Sciatic nerve (tissue), 2 donors: Measurements from ENCODE around the gene ABLIM1. TPM values are rescaled to one million over a fixed set of nuclear protein-coding genes. Genes with fewer than 3 reads are reported as not detected.

ENCODE experiments used
- ATAC-seq: fragments of 200-7000 bp; cut with Tn5 transposase; one replicate; pipeline ENCODE4 v1.9.1; 2020; ENCODE audit warnings: mild to moderate bottlenecking, moderate library complexity
- DNase-seq: peaks from one replicate; pipeline ENCODE4 v3.0.0-alpha.2; 2020; ENCODE audit warnings: low spot score
- intact Hi-C: fragments of 100-400 bp; cut with DNase I; formaldehyde crosslinking; loops from one replicate; pipeline ENCODE4 v1.14.2; 2022
- total RNA-seq: library from RNA; stranded (reverse); fragmentation: NEBNext Ultra II Directional; extraction: Animal tissue kit (Norgen Biotek cat#: 25700); gene quantifications from one replicate; pipeline ENCODE4 v1.2.1, GENCODE V29; 2021
- donor health status: DM: no; HTN: no; CAD: no.
- donor health status: DM: no; HTN: no; CAD: no.

The ABLIM1 gene
- total RNA-seq, 1 donor from 2014 or later = 140 TPM

DNA sequence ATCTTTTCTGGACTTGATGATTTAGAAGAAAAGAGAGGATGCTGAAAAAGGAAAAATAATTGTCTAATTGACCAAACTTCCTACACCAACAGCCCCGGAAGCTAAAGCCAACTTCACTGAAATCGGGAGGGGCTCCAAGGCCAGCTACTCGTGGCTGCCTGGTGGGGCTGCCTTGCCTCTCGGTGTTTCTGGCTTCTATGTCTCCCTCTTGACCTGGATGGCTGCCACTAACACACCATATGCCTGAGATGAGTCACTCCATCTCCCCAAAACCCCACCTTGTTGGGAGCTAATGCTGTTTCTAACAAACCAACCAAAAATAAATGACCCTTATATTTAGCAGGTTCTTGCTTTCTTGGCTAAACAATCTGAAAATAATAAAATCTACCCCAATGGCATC, 166.1 kb downstream of the ABLIM1 start:
- DNase-seq (no peak), ATAC-seq (peak; percentile 36)
- intact Hi-C loops = no loop called here

DNA sequence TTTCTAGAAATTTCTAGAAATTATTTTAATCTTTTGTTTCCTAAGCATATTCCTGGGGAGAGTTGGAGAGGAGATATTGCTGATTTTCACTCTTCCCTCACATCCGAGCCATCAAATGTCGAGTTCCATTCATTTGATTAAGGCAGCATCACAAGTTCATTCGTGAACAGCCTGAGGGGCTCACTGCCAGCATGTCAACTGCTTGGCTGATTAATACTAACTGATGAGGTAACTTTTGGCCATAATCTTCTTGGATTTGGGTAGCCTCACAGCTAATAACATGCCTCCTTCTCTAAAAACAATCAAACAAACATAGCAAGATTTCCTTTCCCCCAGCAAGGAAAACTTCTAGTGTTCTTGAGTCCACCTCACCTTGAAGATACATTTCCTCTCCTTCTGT, 166.7 kb downstream of the ABLIM1 start:
- intact Hi-C loops = no loop called here
- no peak for DNase-seq
- peak; percentile 79 for ATAC-seq

GRCh38 chr10:114489521-114490310, 168.4 kb downstream of the ABLIM1 start:
- ATAC-seq = peak; percentile 70
- intact Hi-C loops = loop anchor here (10.0 kb wide), 1 partner anchor 205 kb away; no protein-coding TSS in a partner anchor

DNA sequence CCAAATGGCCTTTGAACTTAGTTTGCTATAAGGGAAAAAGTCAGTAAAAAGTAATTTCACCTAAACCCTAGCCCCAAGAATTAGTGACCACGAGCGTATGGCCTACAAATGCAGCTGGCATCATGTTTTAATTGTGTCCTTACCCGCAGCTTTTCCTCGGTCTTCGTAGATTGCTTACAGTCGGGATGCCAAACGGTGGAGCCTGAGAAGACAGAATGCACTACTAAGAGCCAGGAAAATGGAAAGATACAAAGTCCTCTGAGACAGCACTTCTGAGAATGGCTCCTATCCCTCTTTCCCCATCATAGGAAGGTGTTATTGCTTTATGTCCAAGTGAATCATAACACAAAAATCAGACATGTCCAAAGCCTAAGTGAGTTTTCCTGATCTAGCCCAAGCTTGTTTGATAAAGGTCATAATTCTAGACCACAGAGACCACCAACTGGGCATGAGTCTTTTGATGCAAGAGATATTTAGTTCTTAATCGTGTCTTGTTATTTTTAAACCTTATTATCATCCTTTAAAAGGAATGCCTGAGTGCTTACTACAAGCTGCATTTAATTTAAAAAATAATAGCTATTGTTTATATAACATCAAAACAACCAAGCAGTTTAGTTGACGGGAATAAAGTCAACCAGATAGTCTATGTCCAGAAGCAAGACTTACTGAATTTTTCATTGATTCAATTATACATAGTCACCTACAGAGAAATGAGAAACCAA, 170.1 kb downstream of the ABLIM1 start:
- intact Hi-C loops = loop anchor here (10.0 kb wide), 1 partner anchor 207 kb away; no protein-coding TSS in a partner anchor
- no peak for ATAC-seq

More at GRCh38 chr10:114489521-114490310, 168.4 kb downstream of the ABLIM1 start:
- no peak for DNase-seq

GRCh38 chr10:114486938-114487814, 170.9 kb downstream of the ABLIM1 start:
- ATAC-seq (no peak), DNase-seq (no peak)
- intact Hi-C loops = loop anchor here (10.0 kb wide), 1 partner anchor 208 kb away; no protein-coding TSS in a partner anchor

More for the DNA sequence above, 170.1 kb downstream of the ABLIM1 start:
- DNase-seq = no peak

DNA sequence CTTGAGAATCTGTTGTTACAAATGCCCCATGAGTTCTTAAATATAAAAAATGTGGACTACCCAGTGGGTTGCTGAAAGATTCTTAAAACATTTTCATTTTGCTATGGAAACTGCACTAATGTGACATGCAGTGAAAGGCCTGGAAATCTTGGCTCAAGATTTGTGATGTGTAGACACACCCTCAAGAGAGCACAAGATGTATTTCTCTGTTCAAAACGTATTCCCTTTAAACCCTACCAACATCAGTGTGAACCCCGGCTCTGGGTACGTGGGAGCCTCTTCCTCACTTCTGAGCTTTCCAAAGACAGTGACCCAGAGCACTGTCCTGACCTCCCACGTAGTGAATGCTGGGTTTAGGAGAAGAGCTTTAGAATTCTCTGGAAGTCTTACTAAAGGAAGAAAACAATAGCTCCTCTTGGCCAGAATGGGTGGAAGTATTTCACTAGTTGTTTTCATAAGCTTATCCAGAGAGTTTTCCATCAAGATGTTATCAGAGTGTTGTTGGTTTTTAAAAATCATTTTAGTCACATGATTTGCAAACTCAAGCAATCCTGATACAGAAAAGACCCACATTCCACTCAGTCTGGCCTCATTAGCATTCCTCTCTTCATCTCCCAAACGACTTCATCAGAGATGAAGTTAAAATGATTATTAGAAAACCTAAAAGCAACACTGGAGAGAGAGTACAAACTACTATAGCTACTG, 172.2 kb downstream of the ABLIM1 start:
- DNase-seq (no peak), ATAC-seq (peak; percentile 81)
- intact Hi-C loops = loop anchor here (10.0 kb wide), 1 partner anchor 209 kb away; no protein-coding TSS in a partner anchor

DNA sequence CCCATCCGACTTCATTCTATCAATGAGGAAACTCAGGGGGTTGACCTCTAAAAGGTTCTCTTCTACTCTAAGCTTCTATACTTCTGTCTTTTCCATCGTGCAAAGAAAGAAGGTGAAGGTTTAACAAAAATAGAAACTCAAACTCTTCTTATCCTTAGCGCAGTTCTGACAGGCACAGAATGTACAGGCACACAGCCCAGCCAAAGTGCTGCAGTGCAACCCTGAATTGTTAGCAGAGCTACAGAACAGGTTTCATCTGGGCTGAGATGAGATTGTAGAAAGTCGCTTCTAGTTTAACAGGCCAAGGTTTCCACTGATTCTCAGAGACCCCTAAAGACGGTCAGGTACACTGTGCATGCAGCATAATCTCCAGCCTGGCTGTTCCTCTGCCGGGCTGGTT, 174.5 kb downstream of the ABLIM1 start:
- no peak for ATAC-seq
- no peak for DNase-seq
- intact Hi-C loops = loop anchor here (10.0 kb wide), 1 partner anchor 211 kb away; no protein-coding TSS in a partner anchor

GRCh38 chr10:114482480-114483304, 175.4 kb downstream of the ABLIM1 start:
- intact Hi-C loops = loop anchor here (10.0 kb wide), 1 partner anchor 212 kb away; no protein-coding TSS in a partner anchor
- ATAC-seq (peak; percentile 76), DNase-seq (no peak)

GRCh38 chr10:114481055-114481454, 177.0 kb downstream of the ABLIM1 start:
- ATAC-seq = no peak
- intact Hi-C loops = loop anchor here (10.0 kb wide), 1 partner anchor 214 kb away; no protein-coding TSS in a partner anchor
- DNase-seq = no peak

DNA sequence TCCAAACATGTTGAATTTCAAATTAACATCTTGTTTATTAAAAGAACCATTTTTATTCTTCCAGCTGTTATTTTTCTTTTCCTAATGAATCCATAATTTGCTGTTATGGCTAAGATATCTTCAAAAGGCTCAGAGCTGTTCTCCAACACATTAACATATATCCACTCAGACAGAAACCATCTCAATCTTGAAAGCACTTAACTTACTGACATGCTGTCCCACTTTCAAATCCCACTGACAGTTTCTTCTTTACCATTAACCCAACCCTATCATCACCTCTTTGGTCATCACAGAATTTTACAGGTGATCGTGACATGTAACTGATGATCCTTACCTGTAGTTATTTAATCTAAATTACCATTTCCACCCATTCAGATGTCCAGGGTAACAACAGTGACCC, 178.2 kb downstream of the ABLIM1 start:
- intact Hi-C loops = loop anchor here (10.0 kb wide), 2 partner anchors 65 to 215 kb away; no protein-coding TSS in a partner anchor
- DNase-seq (no peak), ATAC-seq (no peak)

DNA sequence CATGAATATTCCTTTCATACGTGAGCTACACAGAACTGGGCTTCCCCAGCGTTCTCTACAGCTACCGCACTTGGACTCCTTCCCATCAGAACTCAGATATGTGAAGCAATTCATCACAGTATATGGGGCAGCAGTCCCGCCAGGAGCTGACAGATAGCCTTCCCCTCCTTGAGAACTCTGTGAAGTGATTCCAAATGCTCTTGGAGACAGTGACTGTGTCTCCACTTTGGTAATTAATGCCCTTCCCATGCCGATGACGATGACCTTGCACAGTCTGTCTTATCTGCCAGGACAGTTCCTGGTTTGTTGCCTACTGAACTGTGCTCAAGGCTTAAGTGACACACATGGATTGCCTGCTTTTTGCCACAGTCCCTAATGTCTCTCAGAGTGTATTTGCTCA, 178.8 kb downstream of the ABLIM1 start:
- DNase-seq (no peak), ATAC-seq (no peak)
- intact Hi-C loops = loop anchor here (10.0 kb wide), 1 partner anchor 65 kb away; no protein-coding TSS in a partner anchor

DNA sequence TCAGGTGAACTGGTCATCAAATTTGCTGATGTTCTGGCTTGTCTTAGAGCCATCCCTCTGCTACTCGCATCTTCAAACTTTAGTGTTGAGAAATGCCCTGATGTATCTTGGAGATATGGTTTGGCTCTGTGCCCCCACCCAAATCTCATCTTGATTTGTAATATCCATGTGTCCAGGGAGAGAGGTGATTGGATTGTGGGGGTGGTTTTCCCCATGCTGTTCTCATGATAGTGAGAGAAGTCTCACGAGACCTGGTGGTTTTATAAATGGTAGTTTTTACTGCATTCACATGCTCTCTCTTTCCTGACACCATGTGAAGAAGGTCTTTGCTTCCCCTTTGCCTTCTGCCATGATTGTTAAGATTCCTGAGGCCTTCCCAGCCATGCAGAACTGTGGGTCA, 179.8 kb downstream of the ABLIM1 start:
- intact Hi-C loops = loop anchor here (10.0 kb wide), 1 partner anchor 67 kb away; no protein-coding TSS in a partner anchor
- peak; percentile 30 for ATAC-seq
- DNase-seq = no peak

DNA sequence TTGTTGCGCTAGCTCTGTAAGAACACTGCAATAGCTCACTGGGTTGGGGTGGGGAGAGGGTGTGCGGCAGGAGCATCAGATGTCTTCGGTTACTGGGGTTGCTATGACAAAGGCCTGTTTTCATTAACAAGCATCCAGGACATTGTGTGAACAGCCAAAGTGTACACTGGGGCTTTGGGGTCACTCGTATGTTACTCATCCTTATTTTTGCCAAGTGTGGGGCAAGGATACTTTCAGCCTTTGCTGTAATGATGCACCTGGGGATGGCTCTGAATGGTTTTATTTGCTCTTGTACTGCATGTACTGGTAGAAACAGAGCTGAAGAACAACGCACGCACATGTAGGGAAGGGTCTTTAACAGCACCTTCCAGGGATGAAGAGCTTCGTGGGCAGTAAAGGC, 180.8 kb downstream of the ABLIM1 start:
- intact Hi-C loops = loop anchor here (10.0 kb wide), 1 partner anchor 68 kb away; no protein-coding TSS in a partner anchor
- DNase-seq = peak; percentile 64
- peak; percentile 95 for ATAC-seq

- DNase-seq = no peak
- intact Hi-C loops = loop anchor here (10.0 kb wide), 1 partner anchor 70 kb away; no protein-coding TSS in a partner anchor
- no peak for ATAC-seq
Observed at GRCh38 chr10:114474989-114475388, 183.1 kb downstream of the ABLIM1 start.

- intact Hi-C loops = loop anchor here (10.0 kb wide), 1 partner anchor 71 kb away; no protein-coding TSS in a partner anchor
- ATAC-seq (no peak), DNase-seq (no peak)
Observed at GRCh38 chr10:114473776-114474175, 184.3 kb downstream of the ABLIM1 start.

DNA sequence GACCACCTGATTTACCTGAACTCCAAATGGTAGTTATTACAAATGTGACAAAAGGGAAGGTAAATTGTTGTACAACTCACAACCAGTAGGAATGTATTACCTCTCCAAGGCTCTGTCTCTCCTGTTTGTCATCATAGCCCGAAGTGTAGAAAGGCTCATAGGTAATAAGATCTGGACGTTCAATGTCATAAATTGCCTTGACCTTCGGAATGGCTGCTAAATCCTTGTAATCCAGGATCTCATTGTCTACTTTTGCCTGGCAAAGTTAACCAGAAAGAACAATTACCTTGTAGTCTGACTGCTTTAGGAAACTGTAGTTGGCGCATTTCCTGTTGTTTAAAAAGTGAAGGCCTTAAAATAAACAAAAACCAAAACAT, 185.2 kb downstream of the ABLIM1 start:
- intact Hi-C loops = loop anchor here (10.0 kb wide), 1 partner anchor 72 kb away; no protein-coding TSS in a partner anchor
- DNase-seq (no peak), ATAC-seq (no peak)
